HG03045 (cell line): ENCODE results near the gene PLD1.

Experiments
- ATAC-seq: cut with Tn5 transposase; IDR thresholded peaks from one replicate; pipeline ENCODE4 v1.9.1; 2021; ENCODE audit warnings: mild to moderate bottlenecking, moderate library complexity; ENCODE audit not compliant: unreplicated experiment

The PLD1 gene

DNA sequence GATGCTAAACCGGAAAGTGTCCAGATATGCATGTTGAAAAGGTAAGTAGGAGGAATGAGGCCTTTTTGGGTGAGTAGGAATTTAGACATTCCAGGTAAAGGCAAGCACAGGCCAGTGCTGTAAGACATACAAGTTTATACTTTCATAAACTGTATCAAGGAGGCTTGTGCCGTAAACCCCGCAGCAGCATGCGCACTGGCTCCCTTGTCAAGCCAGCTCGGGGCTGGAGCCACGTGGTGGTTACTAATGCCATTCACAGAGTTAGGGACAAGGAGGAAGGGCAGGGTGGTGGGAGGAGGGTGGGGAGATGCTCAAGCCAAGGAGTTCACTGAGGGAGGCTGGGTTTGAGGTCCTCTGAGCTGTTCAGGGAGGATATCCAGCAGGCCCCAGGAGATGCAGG lies 35.8 kb downstream of the PLD1 start:
- no peak for ATAC-seq

DNA sequence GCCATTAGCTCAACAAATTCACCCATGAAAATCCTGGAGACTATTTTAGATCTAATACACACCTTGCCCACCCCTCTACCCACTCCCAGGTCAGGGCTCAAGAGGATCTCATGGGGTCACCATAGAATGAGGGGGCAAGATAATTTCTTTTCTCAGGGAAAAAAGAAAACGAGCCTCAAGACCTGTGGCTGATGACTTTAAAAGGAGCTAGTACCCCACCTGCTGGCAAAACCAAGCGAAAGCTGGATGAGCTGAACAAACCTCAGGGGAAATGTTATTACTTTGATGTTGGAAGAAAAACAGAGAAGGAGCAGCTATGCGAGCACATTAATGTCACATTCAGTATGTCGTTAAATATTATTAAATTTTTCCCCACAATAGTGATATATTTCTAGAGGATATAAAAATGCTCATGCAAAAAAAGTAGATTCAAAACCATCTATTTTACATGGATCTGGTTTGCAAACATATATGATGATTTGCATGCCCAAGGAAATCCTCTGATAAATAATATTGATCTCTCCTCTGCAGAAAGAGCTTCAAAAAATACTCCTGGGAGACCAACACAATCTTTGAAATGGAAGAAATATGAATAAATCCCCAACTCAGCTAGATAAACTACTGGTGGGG lies 37.7 kb downstream of the PLD1 start:
- no peak for ATAC-seq

DNA sequence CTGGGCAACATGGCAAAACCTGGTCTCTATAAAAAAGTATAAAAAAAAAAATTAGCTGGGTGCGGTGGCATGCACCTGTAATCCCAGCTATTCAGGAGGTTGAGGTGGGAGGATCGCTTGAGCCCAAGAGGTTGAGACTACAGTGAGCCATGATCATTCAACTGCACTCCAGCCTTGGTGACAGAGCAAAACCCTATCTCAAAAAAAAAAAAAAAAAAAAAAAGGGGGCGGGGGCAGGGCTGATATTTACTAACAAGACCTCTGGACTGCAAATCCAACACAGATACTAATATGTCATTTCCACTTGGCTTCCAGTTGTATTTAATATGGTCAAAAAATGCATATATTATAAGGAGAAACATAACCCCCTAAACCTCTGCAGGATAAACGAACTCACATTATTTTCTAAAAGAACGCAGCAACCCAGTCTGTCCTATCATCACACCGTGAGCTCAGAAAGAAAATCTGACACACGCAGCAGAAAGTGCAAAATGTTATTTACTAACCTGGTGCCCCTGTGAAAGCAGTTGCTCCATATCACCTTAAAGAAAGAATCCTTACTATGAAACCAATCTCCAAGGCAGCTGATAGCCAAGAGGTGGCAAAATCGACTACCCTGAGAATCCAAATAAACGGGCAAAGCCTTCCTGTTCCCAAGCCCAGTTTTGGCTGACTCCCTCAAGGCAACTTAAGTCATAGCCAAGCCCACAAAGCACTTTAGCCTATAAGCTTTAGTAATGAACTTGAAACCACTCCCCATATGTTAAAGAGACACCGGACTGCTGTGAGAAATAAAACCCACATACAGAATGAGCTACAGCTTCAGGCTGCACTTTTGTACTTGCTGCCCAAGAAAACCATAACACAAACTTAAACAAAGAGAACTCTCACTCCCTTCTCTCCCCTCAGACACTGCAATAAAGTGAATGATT lies 39.3 kb downstream of the PLD1 start:
- no peak for ATAC-seq

GRCh38 chr3:171769461-171769860 lies 40.8 kb downstream of the PLD1 start:
- no peak for ATAC-seq

DNA sequence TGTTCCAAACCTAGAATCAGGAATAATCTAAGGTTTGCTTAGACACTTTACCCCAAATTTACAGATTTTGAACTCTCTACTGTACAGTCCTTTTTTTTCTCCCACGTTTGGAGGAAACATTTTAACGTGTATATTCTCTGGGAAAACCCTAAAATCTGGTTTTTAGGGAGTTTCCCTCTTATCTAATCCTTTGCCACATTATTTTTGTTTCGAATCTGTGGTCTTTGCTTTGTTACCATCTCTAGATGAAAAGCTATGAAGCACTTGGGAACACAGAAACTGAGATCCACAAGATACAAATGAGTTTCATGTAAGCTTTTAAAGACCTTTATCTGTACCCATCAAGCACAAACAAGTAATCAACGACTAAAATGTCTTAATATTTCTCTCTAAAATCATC lies 41.3 kb downstream of the PLD1 start:
- no peak for ATAC-seq

- no peak for ATAC-seq
Measured at GRCh38 chr3:171768281-171768900, 41.9 kb downstream of the PLD1 start.

GRCh38 chr3:171765511-171765887 lies 44.8 kb downstream of the PLD1 start:
- ATAC-seq: no peak

DNA sequence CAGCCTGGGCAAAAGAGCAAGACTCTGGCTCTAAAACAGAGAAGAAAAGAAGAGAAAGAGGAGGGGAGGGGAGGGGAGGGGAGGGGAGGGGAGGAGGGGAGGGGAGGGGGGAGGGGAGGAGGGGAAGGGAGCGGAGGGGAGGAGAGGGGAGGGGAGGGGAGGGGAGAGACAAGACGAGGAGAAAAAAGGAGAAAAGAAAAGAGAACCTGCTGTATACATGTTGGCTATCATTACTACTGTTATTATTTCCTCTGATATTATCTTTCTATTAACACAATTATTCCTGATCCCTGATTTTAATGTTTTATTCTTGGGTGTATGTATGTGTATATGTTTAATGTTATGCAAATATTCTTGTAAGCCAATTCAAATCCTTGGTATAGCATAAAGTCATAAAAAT lies 46.9 kb downstream of the PLD1 start:
- no peak for ATAC-seq

- ATAC-seq: no peak
Measured at GRCh38 chr3:171760477-171760876, 49.8 kb downstream of the PLD1 start.

GRCh38 chr3:171758109-171758508 lies 52.2 kb downstream of the PLD1 start:
- no peak for ATAC-seq

DNA sequence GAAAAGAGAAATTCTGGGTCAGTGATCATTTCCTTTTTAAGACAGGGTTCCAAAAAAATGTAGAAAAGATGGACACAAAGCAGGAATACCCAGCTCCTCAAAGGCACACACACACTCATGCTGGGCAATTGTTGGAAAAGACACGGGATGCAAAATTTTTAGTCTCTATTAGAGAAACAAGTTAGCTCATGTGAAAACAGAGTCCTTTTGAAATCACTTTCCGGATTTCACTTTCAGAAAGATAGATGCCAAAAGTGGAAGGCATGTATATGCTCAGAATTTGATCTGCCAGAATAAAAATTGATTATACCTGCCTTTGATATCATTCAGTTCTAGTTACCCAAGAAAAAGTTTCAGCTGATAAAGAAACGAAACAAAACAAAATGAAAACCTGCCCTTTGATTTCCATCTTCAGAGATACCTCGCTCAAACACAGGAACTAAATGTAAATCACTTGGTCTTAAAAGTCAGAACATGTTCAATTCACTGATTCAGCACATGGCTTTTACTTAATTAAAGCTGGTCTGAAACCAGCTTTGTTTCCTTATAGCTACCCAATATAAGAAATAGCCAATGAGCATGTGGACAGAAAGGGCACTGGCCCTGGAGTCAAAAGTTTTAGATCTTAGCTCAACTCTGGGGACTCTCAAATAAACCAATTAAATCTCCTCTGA lies 52.8 kb downstream of the PLD1 start:
- no peak for ATAC-seq

DNA sequence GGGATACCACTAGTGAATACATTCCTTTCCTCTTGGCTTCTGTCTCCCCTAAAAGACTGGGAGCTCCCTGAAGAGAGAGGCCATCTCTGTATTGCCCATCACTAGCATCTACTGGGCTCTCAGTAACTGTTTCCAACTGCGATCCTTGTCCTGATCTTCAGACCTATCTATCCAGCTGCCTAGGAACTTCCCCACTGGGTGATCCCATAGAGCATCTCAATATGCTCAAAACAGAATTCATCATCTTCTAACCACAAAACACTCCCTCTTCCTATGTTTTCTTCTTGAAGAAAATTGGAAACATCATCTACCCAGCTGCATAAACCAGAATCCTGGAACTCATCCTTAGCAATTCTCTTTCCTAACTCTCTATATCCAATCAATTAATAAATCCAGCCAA lies 54.6 kb downstream of the PLD1 start:
- ATAC-seq: no peak

DNA sequence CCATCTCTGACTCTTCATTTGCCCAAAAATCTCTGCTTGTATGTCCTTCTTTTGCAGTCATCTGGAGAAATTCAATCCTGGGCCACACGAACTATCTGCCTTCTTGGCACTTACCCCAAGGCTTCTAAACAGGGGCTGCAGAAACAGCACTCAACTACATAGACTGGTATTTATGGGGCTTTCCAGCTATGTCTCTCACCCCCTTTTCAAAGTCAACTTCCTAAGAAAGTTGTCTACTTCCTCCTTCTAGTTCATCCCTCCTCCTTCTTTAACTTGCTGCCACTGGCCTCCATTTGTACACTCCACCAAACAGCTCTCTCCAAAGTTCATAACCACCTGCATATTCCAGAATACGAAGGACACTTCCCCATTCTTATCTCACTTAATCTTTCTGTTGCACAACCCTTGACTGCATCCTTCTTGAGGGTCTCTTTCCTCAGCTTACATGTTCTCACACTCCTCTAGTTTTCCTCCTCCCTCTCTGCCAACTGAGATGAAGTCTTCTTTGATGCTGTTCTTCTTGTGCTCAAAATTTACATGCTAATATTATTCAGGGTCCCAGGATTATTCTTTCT lies 55.2 kb downstream of the PLD1 start:
- ATAC-seq: no peak

GRCh38 chr3:171753665-171754408 lies 56.4 kb downstream of the PLD1 start:
- no peak for ATAC-seq

DNA sequence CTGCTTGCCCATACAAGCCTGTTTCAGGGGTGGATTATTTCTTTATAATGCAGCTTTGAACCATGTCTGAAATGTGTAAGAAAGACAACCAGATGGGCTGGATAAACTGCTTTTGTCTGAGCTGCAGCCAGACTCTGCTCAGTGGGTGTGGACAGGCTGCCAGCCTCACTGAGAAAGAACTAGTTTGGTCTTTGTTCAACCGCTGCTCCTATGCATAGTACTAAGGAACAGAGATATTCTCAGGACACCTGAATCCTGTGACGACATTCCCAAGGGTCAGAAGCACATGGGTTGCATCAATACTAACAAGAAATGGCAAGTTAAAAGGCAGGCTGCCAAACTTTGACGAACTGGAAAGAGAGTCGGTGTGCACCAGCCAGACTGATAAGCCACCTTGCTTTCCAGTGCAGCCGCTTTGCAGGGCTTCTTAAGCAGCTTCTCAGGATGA lies 57.2 kb downstream of the PLD1 start:
- ATAC-seq: no peak

- no peak for ATAC-seq
Measured at GRCh38 chr3:171752329-171752728, 58.0 kb downstream of the PLD1 start.

- no peak for ATAC-seq
Measured at GRCh38 chr3:171749124-171749523, 61.2 kb downstream of the PLD1 start.

DNA sequence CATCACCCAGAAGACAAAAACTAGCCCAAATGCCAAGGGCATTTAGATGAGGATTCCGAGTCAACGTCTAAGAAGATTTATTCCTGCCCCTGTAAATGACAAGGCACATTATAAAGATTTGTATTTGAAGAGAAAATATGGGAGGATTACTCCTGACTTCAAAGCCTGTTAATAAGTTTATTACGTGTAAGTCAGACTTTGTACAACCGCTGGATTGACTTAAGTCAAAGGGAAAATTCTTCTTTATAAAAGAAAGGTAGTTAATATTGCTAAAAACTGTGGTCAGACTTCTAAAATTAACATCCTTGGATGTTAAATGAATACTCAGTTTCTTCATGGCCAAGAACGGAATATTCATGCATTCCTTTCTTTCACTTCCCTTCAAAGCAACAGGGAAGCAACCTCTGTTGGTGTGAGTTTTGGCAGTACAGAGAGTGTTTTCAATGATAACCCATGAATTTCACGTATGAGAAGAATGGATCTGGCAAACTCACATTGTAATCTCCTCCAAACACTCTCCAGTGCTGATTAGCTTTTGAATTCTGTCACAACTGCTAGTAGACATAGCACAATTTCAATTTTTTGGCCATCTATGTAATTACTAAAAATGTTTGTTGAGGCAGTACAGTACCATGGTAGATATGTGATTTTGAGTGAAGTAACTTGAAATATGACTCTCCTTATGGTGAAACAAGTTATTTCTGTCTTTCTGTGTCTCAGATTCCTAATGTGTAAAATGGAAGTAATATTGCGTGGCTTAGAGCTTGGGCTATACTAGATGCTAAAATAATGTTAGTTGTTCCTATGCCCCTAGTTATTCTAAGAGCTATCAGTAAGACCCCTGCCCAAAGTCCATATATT lies 62.0 kb downstream of the PLD1 start:
- ATAC-seq: no peak

GRCh38 chr3:171747223-171747920 lies 62.9 kb downstream of the PLD1 start:
- ATAC-seq: no peak
